KOPT-K1 (cell line): ENCODE measurements around the gene GRIN2D.

Experiments
- H3K27ac ChIP-seq: fragments of 200-600 bp; sonication (generic); 2 replicates; pipeline ENCODE4 v1.5.1; 2016; ENCODE audit warnings: antibody characterized with exemption, mild to moderate bottlenecking, low read depth, low read length; ENCODE audit not compliant: poor library complexity, severe bottlenecking
- H3K36me3 ChIP-seq: fragments of 200-600 bp; sonication (generic); 2 replicates; pipeline ENCODE4 v1.5.1; 2017; ENCODE audit warnings: antibody characterized with exemption, mild to moderate bottlenecking, low read length, moderate library complexity; ENCODE audit not compliant: insufficient read depth
- H3K9me3 ChIP-seq: fragments of 200-600 bp; sonication (generic); 2 replicates; pipeline ENCODE4 v1.5.1; 2017; ENCODE audit warnings: antibody characterized with exemption, low read length, mild to moderate bottlenecking; ENCODE audit not compliant: insufficient read depth, poor library complexity, severe bottlenecking

Gene GRIN2D

GRCh38 chr19:48398375-48399235 lies 5.1 kb downstream of the GRIN2D start:
- Histone ChIP-seq H3K27ac (peak overlapping the region; percentile 15), H3K36me3 (no peaks in the 10 kb centered on the region), H3K9me3 (no peaks in the 10 kb centered on the region)

GRCh38 chr19:48400018-48400742 lies 6.7 kb downstream of the GRIN2D start:
- Histone ChIP-seq H3K36me3 (no peaks in the 10 kb centered on the region), H3K9me3 (no peaks in the 10 kb centered on the region), H3K27ac (no peak overlapping the region)

GRCh38 chr19:48401287-48401686 lies 7.8 kb downstream of the GRIN2D start:
- Histone ChIP-seq H3K27ac (no peak overlapping the region), H3K9me3 (no peaks in the 10 kb centered on the region), H3K36me3 (no peaks in the 10 kb centered on the region)

GRCh38 chr19:48403606-48404005 lies 10.1 kb downstream of the GRIN2D start:
- Histone ChIP-seq H3K27ac (no peak overlapping the region), H3K9me3 (no peaks in the 10 kb centered on the region), H3K36me3 (no peaks in the 10 kb centered on the region)

- Histone ChIP-seq H3K27ac (no peak overlapping the region), H3K9me3 (no peaks in the 10 kb centered on the region), H3K36me3 (no peaks in the 10 kb centered on the region)
These were observed 11.7 kb downstream of the GRIN2D start for GRCh38 chr19:48405010-48405659.

- Histone ChIP-seq H3K36me3 (no peaks in the 10 kb centered on the region), H3K27ac (no peak overlapping the region), H3K9me3 (no peaks in the 10 kb centered on the region)
These were observed 12.4 kb downstream of the GRIN2D start for GRCh38 chr19:48405850-48406249.

- Histone ChIP-seq H3K36me3 (no peaks in the 10 kb centered on the region), H3K27ac (no peak overlapping the region), H3K9me3 (no peaks in the 10 kb centered on the region)
These were observed 20.6 kb downstream of the GRIN2D start for GRCh38 chr19:48413879-48414587.

- Histone ChIP-seq H3K27ac (no peak overlapping the region), H3K36me3 (no peaks in the 10 kb centered on the region), H3K9me3 (no peaks in the 10 kb centered on the region)
These were observed 21.9 kb downstream of the GRIN2D start for GRCh38 chr19:48415395-48415794.

GRCh38 chr19:48415806-48416221 lies 22.3 kb downstream of the GRIN2D start:
- no peak overlapping the region for H3K27ac ChIP-seq
- no peaks in the 10 kb centered on the region for H3K36me3 ChIP-seq
- H3K9me3 ChIP-seq, result no peaks in the 10 kb centered on the region

GRCh38 chr19:48417421-48417820 lies 24.0 kb downstream of the GRIN2D start:
- no peaks in the 10 kb centered on the region for H3K9me3 ChIP-seq
- H3K27ac ChIP-seq, result no peak overlapping the region
- no peaks in the 10 kb centered on the region for H3K36me3 ChIP-seq

- no peak overlapping the region for H3K27ac ChIP-seq
- H3K36me3 ChIP-seq, result no peaks in the 10 kb centered on the region
- no peaks in the 10 kb centered on the region for H3K9me3 ChIP-seq
These were observed 25.0 kb downstream of the GRIN2D start for GRCh38 chr19:48418317-48419064.

- Histone ChIP-seq H3K9me3 (no peaks in the 10 kb centered on the region), H3K27ac (no peak overlapping the region), H3K36me3 (no peaks in the 10 kb centered on the region)
These were observed 25.9 kb downstream of the GRIN2D start for GRCh38 chr19:48419158-48419920.

GRCh38 chr19:48421548-48421947 lies 28.1 kb downstream of the GRIN2D start:
- no peak overlapping the region for H3K27ac ChIP-seq
- no peaks in the 10 kb centered on the region for H3K36me3 ChIP-seq
- no peaks in the 10 kb centered on the region for H3K9me3 ChIP-seq
